Endothelial cell of umbilical vein (primary cell): ENCODE results near the gene C17orf50.

ENCODE experiments used
- POLR2A ChIP-seq: IDR thresholded peaks from 2 replicates; pipeline ENCODE4 v1.6.1; 2012; ENCODE audit warnings: low read depth, mild to moderate bottlenecking, control low read depth, low read length
- POLR2AphosphoS5 ChIP-seq: IDR thresholded peaks from 2 replicates; pipeline ENCODE4 v1.6.1; 2012; ENCODE audit warnings: low read depth, mild to moderate bottlenecking, control low read depth, low read length, moderate library complexity; ENCODE audit not compliant: insufficient read depth
- TF ChIP-seq, protein P1 (sequence below), 2 donors: IDR thresholded peaks; 1 replicate in 1 of 2; 2 replicates in 1 of 2; pipeline ENCODE4 v1.5.1; 2011; ENCODE audit warnings: low read length in 2 of 2, mild to moderate bottlenecking in 2 of 2, moderate library complexity in 2 of 2, control low read depth in 1 of 2, inconsistent platforms in 1 of 2, low read depth in 1 of 2; ENCODE audit not compliant: insufficient read depth in 1 of 2; ENCODE audit errors: extremely low read depth in 1 of 2

DNA sequence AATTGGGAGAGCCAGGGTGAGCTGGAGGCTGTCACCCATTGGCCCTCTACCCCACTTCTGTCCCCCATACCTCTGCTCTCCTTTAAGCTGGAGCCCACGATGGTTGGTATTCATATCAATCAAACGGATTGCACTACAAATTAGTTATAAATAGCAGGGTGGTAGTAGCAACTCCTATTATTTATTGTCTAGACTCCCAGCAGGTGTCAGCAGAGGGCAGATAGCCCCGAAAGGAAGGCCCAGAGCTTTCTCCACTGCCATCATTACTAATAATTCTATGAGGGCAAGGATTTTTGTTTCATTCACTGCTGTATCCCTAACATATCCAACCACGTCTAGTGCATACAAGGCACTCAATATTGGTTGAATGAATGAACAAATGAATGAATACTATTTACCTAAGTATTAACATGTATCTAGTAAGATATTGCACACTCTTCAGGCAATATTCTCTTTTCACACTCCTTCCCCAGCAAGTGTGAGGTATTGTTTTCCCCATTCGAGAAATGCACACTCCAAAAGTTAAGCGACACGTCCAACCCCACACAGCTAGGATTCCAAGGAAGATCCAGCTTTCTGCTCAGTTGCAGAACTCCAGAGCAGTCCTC is 6.3 kb downstream of the C17orf50 start:
- TF ChIP-seq, protein P1, sequence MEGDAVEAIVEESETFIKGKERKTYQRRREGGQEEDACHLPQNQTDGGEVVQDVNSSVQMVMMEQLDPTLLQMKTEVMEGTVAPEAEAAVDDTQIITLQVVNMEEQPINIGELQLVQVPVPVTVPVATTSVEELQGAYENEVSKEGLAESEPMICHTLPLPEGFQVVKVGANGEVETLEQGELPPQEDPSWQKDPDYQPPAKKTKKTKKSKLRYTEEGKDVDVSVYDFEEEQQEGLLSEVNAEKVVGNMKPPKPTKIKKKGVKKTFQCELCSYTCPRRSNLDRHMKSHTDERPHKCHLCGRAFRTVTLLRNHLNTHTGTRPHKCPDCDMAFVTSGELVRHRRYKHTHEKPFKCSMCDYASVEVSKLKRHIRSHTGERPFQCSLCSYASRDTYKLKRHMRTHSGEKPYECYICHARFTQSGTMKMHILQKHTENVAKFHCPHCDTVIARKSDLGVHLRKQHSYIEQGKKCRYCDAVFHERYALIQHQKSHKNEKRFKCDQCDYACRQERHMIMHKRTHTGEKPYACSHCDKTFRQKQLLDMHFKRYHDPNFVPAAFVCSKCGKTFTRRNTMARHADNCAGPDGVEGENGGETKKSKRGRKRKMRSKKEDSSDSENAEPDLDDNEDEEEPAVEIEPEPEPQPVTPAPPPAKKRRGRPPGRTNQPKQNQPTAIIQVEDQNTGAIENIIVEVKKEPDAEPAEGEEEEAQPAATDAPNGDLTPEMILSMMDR (IDR thresholded peaks at IDR 0.05; ENCODE audit: extremely low read depth in 1 of 2, insufficient read depth in 1 of 2, low read depth in 1 of 2, low read length in 2 of 2), result peak; percentile 41 to 57
- TF ChIP-seq POLR2AphosphoS5 (no peak), POLR2A (no peak)
